KG1 (cell line): ENCODE data around the gene CORO1C.
"Not testable (repeated sequence)": the region's sequence is repeated elsewhere in the genome, so short reads cannot be mapped to it uniquely, and the experiment has no call there.

Experiments
- DNase-seq: peaks from one replicate; lab custom pipeline; 2025; lab: John Stamatoyannopoulos, UW

The CORO1C gene

DNA sequence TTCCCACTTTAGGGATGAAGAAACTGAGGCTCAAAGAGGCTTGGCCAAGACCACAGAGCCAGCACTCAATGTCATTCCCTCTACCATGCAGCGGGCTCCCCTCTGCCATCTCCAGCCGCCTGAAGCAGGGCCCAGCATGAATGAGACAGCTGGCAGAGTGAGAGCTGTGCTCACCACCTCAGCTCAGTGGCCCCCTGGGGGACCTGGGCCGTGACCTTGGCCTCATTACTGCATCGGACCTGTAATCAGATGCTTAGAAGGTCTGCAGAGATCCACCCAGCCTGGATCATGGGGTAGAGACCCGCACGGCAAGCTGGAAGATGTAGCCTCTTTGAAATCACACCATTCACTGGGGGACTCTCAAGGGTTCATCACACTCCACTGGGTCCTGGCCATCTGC, 22.7 kb upstream of the CORO1C start:
- no peak for DNase-seq

DNA sequence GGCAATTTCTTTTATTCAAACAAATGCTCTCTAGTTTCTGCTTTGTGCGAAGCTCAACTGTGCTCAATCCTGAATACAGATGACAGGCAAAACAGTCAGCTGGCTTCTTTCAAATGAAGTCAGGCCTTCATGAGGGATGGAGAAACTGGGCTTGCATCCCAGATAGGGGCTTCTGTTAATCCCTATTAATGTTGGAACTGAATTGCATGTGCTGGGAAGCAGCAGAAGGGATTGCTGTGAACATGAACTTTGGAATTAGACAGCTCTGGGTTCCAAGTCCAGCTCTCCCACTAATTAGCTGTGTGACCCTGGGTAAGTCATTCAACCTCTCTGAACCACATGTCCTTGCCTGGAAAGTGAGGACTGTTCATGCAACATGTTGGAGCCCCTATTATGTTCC, 21.1 kb upstream of the CORO1C start:
- DNase-seq = no peak

DNA sequence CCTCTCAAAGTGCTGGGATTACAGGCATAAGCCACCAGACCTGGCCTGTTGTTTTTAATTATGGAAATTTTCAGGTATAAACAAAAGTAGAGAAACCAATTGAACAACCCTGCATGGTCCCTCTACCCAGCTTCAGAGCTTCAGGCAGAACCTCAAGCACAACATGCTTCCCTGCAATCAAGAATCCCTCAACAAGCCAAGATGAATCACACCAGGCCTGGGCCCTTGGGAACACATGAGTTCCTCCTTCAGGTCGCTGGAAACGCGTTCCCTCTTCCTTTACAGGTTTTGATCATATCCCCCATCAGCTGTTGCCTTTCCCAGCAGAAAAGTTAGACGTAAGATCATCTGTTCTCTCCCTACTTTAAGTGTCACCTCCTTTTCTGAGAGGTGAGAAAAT, 20.5 kb upstream of the CORO1C start:
- DNase-seq = no peak

DNA sequence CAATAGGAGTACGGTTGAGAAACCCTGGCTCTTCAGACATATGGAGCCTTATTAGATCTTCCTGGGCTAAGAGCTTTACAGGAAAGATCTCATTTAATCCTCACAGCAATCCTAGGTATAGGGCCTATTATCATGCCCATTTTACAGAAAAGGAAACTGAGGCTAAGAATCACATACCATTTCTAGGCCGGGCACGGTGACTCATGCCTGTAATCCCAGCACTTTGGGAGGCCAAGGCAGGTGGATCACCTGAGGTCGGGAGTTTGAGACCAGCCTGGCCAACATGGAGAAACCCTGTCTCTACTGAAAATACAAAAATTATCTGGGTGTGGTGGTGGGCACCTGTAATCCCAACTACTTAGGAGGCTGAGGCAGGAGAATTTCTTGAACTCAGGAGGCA, 19.7 kb upstream of the CORO1C start:
- DNase-seq = not testable (repeated sequence)

DNA sequence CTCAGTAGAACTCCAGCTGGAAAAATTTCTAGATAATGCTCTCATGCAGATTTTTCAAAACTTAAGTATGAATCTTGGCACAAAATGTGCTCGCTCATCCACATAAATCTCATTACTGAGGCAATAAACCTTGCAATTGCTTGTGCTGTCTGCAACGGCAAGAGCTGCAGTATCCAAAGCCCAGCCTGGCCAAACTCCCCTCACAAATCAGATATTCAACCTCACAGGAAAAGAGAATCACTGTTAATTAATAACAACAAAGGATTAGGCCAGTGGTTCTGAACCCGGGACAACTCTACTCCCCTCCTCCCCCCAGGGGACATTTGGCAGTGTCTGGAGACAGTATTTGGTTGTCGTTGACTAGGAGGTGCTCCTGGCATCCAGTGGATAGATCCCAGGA, 19.2 kb upstream of the CORO1C start:
- DNase-seq = no peak

DNA sequence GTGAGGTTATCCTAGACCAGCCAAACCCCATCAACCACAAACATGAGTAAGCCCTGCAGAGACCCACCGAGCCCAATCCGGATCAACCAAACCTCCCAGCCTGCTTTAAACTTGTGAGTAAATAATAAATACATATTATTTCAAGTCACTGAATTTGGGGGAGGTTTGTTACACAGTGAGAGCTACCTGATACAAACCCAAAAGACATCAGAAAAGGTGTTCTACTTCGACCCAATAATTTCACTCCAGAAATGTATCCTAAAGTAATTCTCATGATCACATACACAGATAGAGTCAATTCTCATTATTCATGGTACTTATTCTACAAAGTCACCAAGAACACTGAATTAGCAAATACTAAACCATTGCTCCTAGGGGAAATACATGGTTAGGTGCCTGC, 16.2 kb upstream of the CORO1C start:
- DNase-seq = no peak

DNA sequence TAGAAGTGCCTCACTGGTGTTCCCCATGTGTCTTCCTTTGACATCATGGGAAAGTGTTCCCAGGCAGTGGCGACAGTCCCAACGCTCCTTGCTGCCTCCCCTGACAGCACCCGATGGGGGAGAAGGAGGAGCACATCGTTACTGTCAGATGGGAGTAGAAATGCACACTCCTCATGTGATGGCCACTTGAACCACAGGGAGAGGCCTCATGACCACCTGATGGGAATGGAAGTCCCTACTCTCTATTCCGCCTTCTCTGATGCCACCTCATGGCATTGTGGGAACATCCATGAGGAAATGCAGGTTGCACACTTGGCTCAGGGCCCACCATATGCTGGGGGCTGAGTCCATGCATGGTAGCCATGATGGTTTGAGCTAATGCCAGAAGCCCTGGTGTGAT, 14.3 kb upstream of the CORO1C start:
- DNase-seq = no peak

DNA sequence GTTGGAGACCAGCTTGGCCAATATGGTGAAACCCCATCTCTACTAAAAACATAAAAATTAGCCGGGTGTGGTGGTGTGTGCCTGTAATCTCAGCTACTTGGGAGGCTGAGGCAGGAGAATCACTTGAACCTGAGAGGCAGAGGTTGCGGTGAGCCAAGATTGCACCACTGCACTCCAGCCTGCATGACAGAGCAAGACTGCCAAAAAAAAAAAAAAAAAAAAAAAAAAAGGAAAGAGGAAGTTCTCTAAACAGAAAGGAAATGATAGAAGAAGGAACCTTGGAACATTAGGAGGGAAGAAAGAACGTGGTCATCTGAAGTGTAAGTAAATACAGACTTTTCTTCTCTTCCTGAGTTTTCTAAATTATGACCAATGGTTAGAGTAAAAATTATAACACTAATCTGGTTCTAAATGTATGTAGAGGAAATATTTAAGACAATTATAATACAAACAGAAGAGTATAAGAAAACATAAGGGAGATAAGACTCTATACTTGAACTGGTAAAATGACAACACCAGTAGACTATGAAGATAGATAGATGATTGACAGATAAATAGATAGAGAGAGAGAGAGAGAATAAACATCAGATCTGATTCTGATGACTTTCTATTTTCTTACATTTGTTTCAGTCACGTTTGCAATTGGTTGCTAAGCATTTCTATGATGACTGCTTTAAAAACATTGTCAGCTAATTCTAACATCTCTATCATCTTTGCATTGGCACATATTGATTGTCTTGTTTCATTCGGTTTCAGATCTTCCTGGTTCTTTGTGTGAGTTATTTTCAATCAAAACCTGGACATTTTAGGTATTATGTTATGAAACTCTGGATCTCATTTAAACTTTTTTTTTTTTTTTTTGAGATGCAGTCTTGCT, 12.9 kb upstream of the CORO1C start:
- DNase-seq = no peak

DNA sequence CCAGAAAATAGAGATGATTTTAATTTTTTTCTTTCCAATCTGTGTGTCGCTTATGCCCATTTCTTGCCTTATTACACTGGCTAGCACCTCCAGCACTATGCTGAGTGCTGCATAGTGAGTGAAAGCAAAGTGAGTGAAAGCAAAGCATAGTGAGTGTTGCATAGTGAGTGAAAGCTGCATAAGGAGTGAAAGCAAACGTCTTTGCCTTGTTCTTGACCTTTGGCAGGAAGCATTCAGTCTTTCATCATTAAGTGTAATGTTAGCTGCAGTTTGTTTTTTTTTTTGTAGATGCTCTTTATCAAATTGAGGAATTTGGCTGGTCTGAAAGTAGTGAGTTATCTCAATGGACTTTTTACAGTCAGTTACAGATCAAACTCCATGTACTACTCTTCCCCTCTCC, 6.9 kb upstream of the CORO1C start:
- no peak for DNase-seq

DNA sequence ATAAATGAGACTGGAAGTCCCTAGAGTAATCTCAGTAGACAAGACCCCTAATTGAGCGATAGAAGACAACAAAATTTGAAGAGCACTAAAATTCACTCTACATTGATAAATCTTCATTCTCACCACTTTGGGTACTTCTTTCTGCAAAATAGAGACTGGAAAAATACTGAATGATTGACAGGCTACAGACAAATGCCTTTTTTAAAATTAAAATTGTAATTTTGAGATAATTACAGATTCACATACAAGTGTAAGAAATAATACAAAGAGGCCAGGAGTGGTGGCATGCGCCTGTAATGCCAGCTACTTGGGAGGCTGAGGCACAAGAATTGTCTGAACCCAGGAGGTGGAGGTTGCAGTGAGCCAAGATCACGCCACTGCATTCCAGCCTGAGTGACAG, 4.5 kb upstream of the CORO1C start:
- DNase-seq = no peak

DNA sequence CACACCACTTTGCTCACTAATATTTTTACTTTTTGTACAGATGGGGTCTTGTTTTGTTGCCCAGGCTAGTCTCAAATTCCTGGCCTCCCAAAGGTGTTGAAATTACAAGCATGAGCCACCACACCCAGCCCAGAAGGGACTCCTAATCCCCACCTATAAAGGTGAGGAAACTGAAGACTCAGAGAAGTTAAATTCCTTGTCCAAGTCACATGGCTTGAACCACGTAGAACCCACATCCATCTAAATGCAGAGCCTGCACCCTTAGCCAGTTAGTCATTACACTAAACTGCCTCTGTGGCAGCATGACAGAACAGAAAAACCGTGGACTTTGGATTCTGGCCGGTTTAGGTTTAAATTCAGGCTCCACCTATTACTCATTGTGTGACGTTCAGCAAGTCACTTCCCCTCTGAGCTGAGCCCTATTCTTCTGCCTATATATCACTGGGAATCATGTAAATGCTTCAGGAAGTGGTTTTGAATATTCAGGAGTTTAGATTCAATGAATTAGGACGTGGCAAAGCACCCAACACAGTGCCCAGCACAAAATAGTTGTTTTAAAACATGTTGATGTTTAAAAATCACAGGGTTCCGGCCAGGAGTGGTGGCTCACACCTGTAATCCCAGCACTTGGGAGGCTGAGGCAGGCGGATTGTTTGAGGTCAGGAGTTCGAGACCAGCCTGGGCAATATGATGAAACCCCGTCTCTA, 3.0 kb upstream of the CORO1C start:
- DNase-seq = no peak

DNA sequence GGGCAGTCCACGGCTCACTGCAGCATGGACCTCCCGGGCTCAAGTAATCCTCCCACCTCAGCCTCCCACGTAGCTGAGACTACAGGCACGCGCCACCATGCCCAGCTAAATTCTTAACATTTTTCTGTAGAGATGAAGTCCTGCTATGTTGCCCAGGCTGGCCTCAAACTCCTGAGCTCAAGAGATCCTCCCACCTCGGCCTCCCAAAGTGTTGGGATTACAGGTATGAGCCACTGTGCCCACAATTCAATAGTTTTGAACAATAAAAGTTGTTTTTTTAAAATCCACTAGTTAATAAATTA, 1.9 kb upstream of the CORO1C start:
- not testable (repeated sequence) for DNase-seq

DNA sequence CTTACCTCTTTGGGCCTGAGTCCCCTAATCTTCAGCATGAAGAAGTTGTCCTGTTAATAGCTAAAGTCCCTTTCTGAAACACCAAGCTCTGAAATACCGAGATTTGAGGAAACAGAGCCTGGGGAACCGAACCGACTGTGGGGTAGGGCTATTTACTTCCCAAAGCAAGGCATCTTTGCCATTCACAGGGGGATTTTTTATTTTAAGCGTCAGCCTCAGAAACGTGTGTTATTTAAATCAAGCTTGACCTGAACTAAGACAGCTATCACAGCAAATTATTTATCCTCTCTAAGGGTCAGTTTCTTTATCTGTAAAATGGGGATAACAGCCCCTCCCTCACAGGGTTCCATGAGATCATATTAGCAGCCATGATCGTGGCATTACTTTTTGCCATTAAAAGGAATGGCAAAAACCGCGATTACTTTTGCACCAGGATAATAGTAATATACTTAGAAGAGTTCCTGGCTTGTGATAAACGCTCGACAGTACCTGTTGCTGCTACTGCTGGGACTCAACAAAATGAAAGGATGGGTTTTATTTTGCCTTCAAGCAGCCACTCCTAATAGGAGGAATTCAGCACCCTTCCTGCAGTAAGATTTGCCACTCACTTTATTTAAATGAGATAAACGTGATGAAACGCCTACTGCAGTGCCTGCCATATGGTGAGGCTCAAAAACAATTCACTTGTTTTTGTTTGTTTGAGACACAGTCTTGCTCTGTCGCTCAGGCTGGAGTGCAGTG, 1.3 kb upstream of the CORO1C start:
- DNase-seq = no peak

DNA sequence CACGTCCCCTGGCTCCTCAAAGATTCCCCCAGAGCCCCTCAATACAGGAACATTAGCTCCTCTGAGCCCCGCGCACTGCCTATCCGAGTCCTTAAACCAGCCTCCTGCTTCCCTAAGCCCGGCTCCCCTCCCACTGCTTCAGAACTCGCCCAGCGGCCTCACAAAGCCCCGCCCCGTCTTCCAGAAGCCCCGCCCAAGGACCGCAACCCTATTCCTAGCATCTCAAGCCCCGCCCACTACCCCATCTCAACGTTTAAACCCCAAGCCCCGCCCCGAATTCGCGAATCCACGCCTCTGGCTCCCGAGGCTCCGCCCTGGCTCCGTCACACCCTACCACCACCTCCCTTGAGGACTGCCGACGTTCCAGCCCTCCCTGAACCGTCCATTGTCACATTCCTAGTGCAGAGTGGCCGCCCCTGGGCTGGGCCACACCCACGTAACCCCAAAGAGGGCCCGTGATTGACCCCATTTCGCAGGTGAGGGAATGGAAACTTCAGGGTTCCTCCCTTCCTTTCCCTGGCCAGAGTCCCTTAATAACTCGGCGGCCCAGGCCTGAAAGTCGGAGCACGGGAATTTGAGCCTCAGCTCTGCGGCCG, 646 bp upstream of the CORO1C start:
- peak; percentile 88 for DNase-seq

DNA sequence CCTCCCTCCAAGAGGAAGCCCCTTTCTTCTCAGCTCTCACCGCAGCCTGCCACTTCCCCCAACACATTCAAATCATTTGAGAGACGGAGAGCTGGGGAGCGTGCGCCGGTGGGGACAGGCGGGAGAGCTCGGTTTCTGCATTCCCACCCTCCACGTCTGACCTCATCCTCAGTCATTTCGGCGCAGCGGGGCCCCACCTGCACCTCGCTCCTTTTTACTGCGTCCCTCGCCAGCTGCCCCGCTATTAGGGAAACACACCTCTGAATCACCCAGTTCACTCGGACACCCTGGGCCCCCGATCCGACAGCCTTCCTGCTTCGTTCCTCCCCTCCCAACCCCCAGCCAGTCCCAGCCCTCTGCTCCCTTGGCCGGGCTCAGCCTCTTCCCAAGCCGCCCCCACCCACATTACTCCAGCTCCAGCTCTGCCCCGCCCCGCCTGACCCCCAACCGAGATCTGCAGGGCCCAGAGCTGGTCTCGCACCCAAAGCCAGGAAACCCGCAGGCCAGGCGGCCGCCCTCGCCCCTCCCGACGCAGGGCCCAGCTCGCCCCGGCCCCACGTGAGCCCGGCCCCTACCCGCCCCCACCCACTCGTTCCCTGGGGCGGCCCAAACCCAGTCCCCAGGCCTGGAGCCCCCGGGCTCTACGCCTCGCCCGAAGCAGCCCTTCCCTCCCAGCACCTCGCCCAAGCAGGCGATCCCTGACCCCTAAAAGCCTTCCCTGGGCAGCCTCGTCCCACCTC, 783 bp downstream of the CORO1C start:
- peak; percentile 52 for DNase-seq

DNA sequence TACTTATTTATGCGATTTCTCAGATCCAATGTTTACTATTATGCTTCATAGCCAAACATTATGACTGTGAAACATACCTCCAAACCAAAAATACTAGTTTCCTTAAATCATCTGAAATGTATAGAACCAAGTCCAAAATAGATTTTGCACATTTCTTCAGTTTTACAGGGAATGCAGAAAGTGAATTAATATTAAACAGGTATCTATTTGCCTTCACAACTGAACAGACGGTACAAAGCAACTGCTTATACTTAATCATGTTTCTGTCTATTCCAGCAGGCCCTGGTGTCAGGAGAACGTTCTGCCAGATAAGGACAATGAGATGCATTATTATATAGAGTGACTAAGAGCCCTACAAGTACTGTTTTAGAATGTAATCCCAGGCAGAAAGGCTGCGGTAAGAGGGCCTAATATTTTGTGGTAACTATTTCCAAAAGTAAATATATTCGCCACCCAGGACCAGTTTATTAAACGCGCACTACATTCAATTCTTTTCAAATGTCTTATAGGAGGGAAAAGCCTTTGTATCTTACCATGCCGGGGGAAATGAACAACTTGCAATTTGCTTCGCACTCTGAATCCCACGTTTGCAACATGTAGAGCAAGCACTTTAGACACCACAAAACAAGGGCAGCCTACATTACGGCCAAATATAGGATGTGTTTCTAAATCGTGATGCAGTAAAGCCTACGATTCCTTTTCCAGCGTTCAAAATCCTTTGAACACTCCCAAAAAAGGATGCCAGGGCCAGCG, 1.5 kb downstream of the CORO1C start:
- no peak for DNase-seq

DNA sequence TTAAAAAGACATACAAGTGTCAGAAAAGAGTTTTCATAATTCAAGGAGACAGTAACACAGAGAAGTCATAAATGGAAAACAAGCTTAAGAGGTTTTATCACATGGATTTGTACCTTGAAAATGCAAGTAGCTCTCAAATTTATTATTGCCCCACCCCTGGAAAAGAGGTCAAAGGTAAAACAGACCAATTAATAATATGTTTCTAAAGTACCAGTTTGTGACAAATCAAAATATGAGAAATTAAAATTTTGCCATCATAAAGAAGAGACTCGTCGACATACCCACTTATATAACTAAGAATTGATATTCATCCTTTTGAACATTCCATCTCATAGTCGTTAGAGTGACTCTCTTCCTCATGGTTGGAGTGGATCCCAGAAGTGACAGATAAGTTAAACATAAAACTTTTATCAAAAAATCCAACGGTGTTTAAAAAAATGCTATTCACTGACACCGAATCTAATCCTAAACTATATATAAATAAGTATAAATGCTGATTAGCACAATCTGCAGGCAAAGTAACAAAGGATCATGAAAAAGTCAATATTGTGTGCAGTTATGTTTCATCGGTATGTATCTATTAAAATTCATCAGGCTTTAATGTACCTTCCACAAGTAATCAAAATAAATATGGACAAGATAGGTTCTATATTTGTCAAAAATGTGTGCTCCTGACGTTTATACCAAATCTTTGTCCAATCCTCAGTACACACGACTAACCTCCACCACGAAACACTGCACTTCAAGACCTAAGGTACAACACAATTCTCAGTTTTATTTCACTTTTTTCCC, 2.3 kb downstream of the CORO1C start:
- no peak for DNase-seq

DNA sequence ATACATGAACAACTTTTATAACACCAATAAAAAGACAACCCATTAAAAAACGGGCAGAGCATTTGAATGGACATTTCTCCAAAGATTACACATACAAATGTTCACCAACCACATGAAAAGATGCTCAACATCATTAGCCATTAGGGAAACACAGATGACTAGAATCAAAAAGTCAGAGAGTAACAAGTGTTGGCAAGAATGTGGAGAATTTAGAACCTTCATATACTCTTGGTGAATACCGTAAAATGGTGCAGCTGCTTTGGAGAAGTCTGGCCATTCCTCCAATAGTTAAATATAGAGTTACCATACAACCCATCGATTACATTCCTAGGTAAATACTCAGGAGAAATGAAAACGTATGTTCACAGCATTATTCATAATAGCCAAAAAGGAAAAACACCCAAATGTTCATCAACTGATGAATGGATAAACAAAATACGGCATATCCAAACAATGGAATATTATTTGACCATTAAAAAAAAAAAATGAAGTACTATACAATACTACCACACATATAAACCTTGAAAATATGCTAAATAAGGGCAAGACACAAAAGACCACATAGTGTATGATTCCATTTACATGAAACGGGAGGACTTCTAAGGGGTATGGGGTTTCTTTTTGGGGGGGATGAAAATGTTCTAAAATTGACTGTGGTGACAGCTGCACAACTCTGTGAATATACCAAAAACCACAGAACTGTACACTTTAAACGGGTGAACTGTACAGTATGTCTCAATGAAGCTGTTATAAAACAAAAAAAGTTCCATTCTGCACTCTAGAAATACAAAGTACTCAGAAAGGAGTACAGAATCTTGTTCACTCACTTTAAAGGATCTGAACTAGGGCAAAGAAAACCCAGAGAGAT, 3.2 kb downstream of the CORO1C start:
- DNase-seq = no peak

DNA sequence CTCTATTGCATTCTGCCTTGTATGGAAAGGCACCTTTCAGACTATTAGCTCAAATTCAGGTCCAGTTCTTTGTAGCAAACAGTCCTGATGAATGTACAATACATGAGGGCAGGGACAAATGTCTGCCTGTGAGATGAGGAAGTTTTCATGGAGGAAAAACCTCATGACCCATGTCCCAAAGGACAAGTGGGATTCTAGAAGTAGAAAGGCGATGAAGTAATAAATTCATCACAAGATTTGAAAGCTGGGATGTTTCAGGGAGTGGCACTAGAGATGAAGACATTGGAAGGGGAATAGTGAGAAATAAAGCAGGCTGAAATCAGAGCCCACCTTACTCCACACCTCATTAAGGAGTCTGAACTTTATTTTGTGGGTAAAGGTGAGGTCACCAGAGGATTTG, 4.2 kb downstream of the CORO1C start:
- DNase-seq = no peak

DNA sequence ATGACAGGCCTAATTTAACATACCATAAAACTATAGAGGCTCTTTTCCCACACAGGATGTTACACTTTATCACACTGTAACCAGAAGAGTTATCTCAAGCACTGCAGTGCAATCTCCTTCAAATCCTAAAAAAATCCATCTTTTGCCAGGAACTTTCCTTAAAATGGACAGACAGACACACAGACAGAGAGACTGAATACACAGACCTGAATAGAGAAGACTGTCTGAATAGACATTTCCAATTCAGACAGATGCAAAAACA, 6.5 kb downstream of the CORO1C start:
- no peak for DNase-seq
